HepG2 (cell line): Measurements from ENCODE around the gene MAMDC2.

ENCODE experiments used
- FIP1L1 ChIP-seq: fragments of 200-400 bp; formaldehyde crosslinking; IDR thresholded peaks from 2 replicates; pipeline ENCODE4 v1.6.1; 2018; ENCODE audit warnings: low read depth, mild to moderate bottlenecking, low read length, moderate library complexity, borderline replicate concordance; ENCODE audit not compliant: insufficient read depth
- FOSL1 ChIP-seq: sonication (generic); formaldehyde crosslinking; IDR thresholded peaks from 2 replicates; pipeline ENCODE4 v1.9.0; 2021; ENCODE audit warnings: missing genetic modification reagents, borderline replicate concordance
- POLR2A ChIP-seq, 2 experiments: IDR thresholded peaks; 2 replicates each; pipeline ENCODE4 v1.6.1; 2011; ENCODE audit warnings: low read depth in 2 of 2, low read length in 2 of 2, mild to moderate bottlenecking in 1 of 2, moderate library complexity in 1 of 2; ENCODE audit not compliant: insufficient read depth in 1 of 2
- ZNF24 ChIP-seq: fragments of 450-650 bp; IDR thresholded peaks from 2 replicates; pipeline ENCODE4 v1.6.1; 2017; ENCODE audit warnings: antibody characterized with exemption, mild to moderate bottlenecking
- TF ChIP-seq, protein P1 (sequence below): sonication (generic); formaldehyde crosslinking; IDR thresholded peaks from 2 replicates; pipeline ENCODE4 v1.5.0; 2020; ENCODE audit warnings: mild to moderate bottlenecking, missing genetic modification reagents, moderate library complexity
- TF ChIP-seq, protein P2 (sequence below): sonication (generic); formaldehyde crosslinking; IDR thresholded peaks from 2 replicates; pipeline ENCODE4 v1.4.0; 2020; ENCODE audit warnings: missing genetic modification reagents, mild to moderate bottlenecking, borderline replicate concordance

DNA sequence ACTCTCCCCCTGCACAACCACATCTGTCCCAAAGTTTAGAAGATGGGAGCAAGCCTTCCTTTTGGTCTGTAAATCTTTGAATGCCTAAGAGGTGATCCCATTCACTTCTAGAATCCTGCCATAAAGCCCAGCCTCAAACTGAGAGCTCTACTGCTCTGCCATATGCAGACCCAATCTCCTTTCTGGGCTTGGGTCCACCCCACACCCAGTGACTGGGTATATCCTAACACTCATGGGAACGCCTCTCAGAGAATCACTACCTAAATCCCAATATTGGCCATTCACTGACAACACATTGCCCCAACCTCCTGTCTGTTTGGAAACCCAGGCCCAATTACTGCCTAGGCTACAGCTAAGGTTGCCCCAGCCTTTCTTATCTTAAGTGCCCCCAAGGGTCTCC, 90.7 kb downstream of the MAMDC2 start:
- TF ChIP-seq, protein P1, sequence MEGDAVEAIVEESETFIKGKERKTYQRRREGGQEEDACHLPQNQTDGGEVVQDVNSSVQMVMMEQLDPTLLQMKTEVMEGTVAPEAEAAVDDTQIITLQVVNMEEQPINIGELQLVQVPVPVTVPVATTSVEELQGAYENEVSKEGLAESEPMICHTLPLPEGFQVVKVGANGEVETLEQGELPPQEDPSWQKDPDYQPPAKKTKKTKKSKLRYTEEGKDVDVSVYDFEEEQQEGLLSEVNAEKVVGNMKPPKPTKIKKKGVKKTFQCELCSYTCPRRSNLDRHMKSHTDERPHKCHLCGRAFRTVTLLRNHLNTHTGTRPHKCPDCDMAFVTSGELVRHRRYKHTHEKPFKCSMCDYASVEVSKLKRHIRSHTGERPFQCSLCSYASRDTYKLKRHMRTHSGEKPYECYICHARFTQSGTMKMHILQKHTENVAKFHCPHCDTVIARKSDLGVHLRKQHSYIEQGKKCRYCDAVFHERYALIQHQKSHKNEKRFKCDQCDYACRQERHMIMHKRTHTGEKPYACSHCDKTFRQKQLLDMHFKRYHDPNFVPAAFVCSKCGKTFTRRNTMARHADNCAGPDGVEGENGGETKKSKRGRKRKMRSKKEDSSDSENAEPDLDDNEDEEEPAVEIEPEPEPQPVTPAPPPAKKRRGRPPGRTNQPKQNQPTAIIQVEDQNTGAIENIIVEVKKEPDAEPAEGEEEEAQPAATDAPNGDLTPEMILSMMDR (CRISPR knock-in tag), result no peak
- no peak for TF ChIP-seq FOSL1 (CRISPR knock-in tag)
- TF ChIP-seq ZNF24, result no peak
- TF ChIP-seq POLR2A (IDR thresholded peaks at IDR 0.05; ENCODE audit: insufficient read depth in 1 of 2, low read depth in 2 of 2, low read length in 2 of 2), result no peak
- TF ChIP-seq, protein P2, sequence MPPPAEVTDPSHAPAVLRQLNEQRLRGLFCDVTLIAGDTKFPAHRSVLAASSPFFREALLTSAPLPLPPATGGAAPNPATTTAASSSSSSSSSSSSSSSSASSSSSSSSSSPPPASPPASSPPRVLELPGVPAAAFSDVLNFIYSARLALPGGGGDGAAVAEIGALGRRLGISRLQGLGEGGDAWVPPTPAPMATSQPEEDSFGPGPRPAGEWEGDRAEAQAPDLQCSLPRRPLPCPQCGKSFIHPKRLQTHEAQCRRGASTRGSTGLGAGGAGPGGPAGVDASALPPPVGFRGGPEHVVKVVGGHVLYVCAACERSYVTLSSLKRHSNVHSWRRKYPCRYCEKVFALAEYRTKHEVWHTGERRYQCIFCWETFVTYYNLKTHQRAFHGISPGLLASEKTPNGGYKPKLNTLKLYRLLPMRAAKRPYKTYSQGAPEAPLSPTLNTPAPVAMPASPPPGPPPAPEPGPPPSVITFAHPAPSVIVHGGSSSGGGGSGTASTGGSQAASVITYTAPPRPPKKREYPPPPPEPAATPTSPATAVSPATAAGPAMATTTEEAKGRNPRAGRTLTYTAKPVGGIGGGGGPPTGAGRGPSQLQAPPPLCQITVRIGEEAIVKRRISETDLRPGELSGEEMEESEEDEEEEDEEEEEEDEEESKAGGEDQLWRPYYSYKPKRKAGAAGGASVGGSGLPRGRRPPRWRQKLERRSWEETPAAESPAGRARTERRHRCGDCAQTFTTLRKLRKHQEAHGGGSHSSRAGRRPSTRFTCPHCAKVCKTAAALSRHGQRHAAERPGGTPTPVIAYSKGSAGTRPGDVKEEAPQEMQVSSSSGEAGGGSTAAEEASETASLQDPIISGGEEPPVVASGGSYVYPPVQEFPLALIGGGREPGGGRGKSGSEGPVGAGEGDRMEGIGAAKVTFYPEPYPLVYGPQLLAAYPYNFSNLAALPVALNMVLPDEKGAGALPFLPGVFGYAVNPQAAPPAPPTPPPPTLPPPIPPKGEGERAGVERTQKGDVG, result no peak
- TF ChIP-seq FIP1L1, result no peak
